Peyer's patch (tissue), 4 donors: ENCODE data around the gene TTLL10.

ENCODE experiments used
- CTCF ChIP-seq, 6 experiments: fragments of 450-650 bp in 4 of 6; fragments of 200-600 bp in 2 of 6; sonication (generic) in 1 of 6; IDR thresholded peaks; one replicate each; pipeline ENCODE4 v1.5.1; 2017 to 2019; ENCODE audit warnings: antibody characterized with exemption in 6 of 6, mild to moderate bottlenecking in 3 of 6, moderate library complexity in 1 of 6
- POLR2A ChIP-seq, 2 donors: fragments of 450-650 bp; IDR thresholded peaks; one replicate each; pipeline ENCODE4 v1.5.1; 2017; ENCODE audit warnings: antibody characterized with exemption in 2 of 2, mild to moderate bottlenecking in 2 of 2, moderate library complexity in 2 of 2

GRCh38 chr1:1212780-1213344 lies 39.2 kb downstream of the TTLL10 start:
- no peak for TF ChIP-seq CTCF (IDR thresholded peaks at IDR 0.05)
- TF ChIP-seq POLR2A (IDR thresholded peaks at IDR 0.05): no peak
